GM12878 (cell line): ENCODE data around the gene BCL2. TPM values are rescaled to one million over a fixed set of nuclear protein-coding genes. Genes with fewer than 3 reads are reported as not detected.

ENCODE experiments used
- ATAC-seq: fragments of 200-7000 bp; cut with Tn5 transposase; 3 replicates; pipeline ENCODE4 v1.9.1; 2020; ENCODE audit warnings: mild to moderate bottlenecking, moderate library complexity
- BruUV-seq: library from RNA; stranded (reverse); fragments of 400-500 nt; replicated peaks from 2 replicates; lab custom pipeline; 2021; lab: Mats Ljungman, UMichigan
- CTCF ChIA-PET: fragments of 300-600 bp; sonication (Branson Sonifier 250); formaldehyde crosslinking; extraction: SDS; loops from one replicate; lab custom pipeline; 2021; ENCODE audit warnings: inconsistent platforms; lab: Yijun Ruan, JAX
- POLR2A ChIA-PET: fragments of 350-600 bp; formaldehyde crosslinking; extraction: SDS; loops from one replicate; lab custom pipeline; 2021; ENCODE audit warnings: inconsistent platforms; lab: Charles Lee
- RAD21 ChIA-PET: fragments of 300-600 bp; sonication (Branson Sonifier 250); formaldehyde crosslinking; loops from one replicate; lab custom pipeline; 2023; ENCODE audit warnings: antibody characterized with exemption; ENCODE audit not compliant: unreplicated experiment; lab: Charles Lee
- SMC1A ChIA-PET: fragments of 300-600 bp; sonication (Branson Sonifier 250); formaldehyde crosslinking; loops from one replicate; lab custom pipeline; 2023; ENCODE audit not compliant: unreplicated experiment, uncharacterized antibody; lab: Charles Lee
- DNase-seq: peaks from one replicate; pipeline ENCODE4 v3.0.0-alpha.2; 2011; ENCODE audit warnings: low read depth, low spot score
- FAIRE-seq: peaks from 3 replicates; lab custom pipeline; 2011; peaks lifted over from hg19 to GRCh38; lab: Jason Lieb, UNC
- H2AFZ ChIP-seq: 2 replicates; pipeline ENCODE4 v1.6.0; 2011; ENCODE audit warnings: low read depth, low read length, control low read depth; ENCODE audit not compliant: control insufficient read depth
- H3K27ac ChIP-seq: 2 replicates; pipeline ENCODE4 v1.5.1; 2011; ENCODE audit warnings: control low read depth; ENCODE audit not compliant: control insufficient read depth, insufficient read depth
- H3K27me3 ChIP-seq, 2 experiments: replicated peaks in 1 of 2; 2 replicates each; pipeline versions ENCODE4 v1.6.0 to v1.6.1; 2011; ENCODE audit warnings: low read length in 1 of 2; ENCODE audit not compliant: control insufficient read depth in 2 of 2, insufficient read depth in 2 of 2
- H3K36me3 ChIP-seq, 2 experiments: 2 replicates each; pipeline ENCODE4 v1.5.1; 2011; ENCODE audit warnings: low read length in 1 of 2; ENCODE audit not compliant: control insufficient read depth in 2 of 2, insufficient read depth in 2 of 2
- H3K4me1 ChIP-seq: 2 replicates; pipeline ENCODE4 v1.6.1; 2011; ENCODE audit warnings: mild to moderate bottlenecking, low read length, moderate library complexity, mixed read lengths; ENCODE audit not compliant: control insufficient read depth, insufficient read depth
- H3K4me2 ChIP-seq: 2 replicates; pipeline ENCODE4 v1.6.0; 2011; ENCODE audit warnings: control low read depth; ENCODE audit not compliant: control insufficient read depth, insufficient read depth
- H3K4me3 ChIP-seq: fragments of 200-600 bp; sonication (generic); 2 replicates; pipeline ENCODE4 v1.5.1; 2016
- H3K79me2 ChIP-seq: 2 replicates; pipeline ENCODE4 v1.6.0; 2011; ENCODE audit warnings: low read length; ENCODE audit not compliant: control insufficient read depth, insufficient read depth
- H3K9ac ChIP-seq: 2 replicates; pipeline ENCODE4 v1.8.0; 2011; ENCODE audit warnings: low read length, control low read depth, mixed read lengths; ENCODE audit not compliant: control insufficient read depth, insufficient read depth
- H3K9me3 ChIP-seq: replicated peaks from 3 replicates; pipeline ENCODE4 v1.5.1; 2011; ENCODE audit warnings: mild to moderate bottlenecking, low read length; ENCODE audit not compliant: control insufficient read depth, insufficient read depth
- H4K20me1 ChIP-seq: 2 replicates; pipeline ENCODE4 v1.6.0; 2011; ENCODE audit not compliant: control insufficient read depth, insufficient read depth
- BHLHE40 ChIP-seq, 2 experiments: fragments of 450-650 bp in 1 of 2; IDR thresholded peaks; 2 replicates each; pipeline ENCODE4 v1.6.1; 2011 to 2017; ENCODE audit warnings: low read depth in 2 of 2, borderline replicate concordance in 1 of 2, improper control_type of control experiment in 1 of 2, low read length in 1 of 2, mild to moderate bottlenecking in 1 of 2
- CHD1 ChIP-seq: IDR thresholded peaks from 2 replicates; pipeline ENCODE4 v1.6.1; 2012; ENCODE audit warnings: low read depth, low read length, improper control_type of control experiment
- MEF2A ChIP-seq: IDR thresholded peaks from 2 replicates; pipeline ENCODE4 v1.6.1; 2011; ENCODE audit warnings: low read depth, mild to moderate bottlenecking, low read length, moderate library complexity; ENCODE audit not compliant: insufficient read depth
- POLR2AphosphoS2 ChIP-seq: IDR thresholded peaks from 2 replicates; pipeline ENCODE4 v1.6.1; 2011; ENCODE audit warnings: low read depth, mild to moderate bottlenecking, low read length, improper control_type of control experiment, moderate library complexity
- SIX5 ChIP-seq: IDR thresholded peaks from 2 replicates; pipeline ENCODE4 v1.6.1; 2011; ENCODE audit warnings: mild to moderate bottlenecking, low read depth, low read length, moderate library complexity; ENCODE audit not compliant: severe bottlenecking
- SRF ChIP-seq, 2 experiments: IDR thresholded peaks; 2 replicates each; pipeline ENCODE4 v1.6.1; 2011; ENCODE audit warnings: low read depth in 2 of 2, low read length in 2 of 2, mild to moderate bottlenecking in 1 of 2, moderate library complexity in 1 of 2
- SUZ12 ChIP-seq: fragments of 200-600 bp; sonication (generic); IDR thresholded peaks from one replicate; pipeline ENCODE4 v1.6.1; 2018; ENCODE audit warnings: antibody characterized with exemption, mild to moderate bottlenecking; ENCODE audit not compliant: unreplicated experiment
- ZNF622 ChIP-seq: fragments of 450-650 bp; IDR thresholded peaks from 2 replicates; pipeline ENCODE4 v1.6.1; 2017; ENCODE audit warnings: mild to moderate bottlenecking, inconsistent platforms
- WGBS: methylation state at CpG from one replicate; pipeline ENCODE4 v1.1.6; 2016; ENCODE audit warnings: low lambda C conversion rate; ENCODE audit not compliant: insufficient replicate concordance, insufficient coverage; ENCODE audit errors: missing lambda C conversion rate; 5-methylcytosine and 5-hydroxymethylcytosine counted together
- in situ Hi-C: fragments of 300-500 bp; cut with MboI; formaldehyde crosslinking; loops from 9 replicates; pipeline ENCODE4 v1.14.3; 2018; ENCODE audit warnings: mixed read lengths
- intact Hi-C: fragments of 100-400 bp; cut with micrococcal nuclease; formaldehyde crosslinking; loops from one replicate; pipeline ENCODE4 v1.14.2; 2022; ENCODE audit not compliant: unreplicated experiment
- polyA plus RNA-seq, 11 experiments: library from polyadenylated mRNA; depleted of rRNA in 4 of 11; unstranded in 6 of 11; stranded (reverse) in 5 of 11; fragments of >200 nt; fragmentation: Nextera tagmentation in 4 of 11; fragmentation: Illumina TruSeq in 1 of 11; extraction: Ambion mirVana in 4 of 11; extraction: Trizol in 1 of 11; gene quantifications; 1 replicate in 1 of 11; 2 replicates in 10 of 11; pipeline versions ENCODE4 v1.2.1 to v1.2.3, GENCODE V29; 2011 to 2016; ENCODE audit warnings: inconsistent platforms in 2 of 11, missing spikeins in 2 of 11, low read depth in 1 of 11
- total RNA-seq, 4 experiments: library from RNA; depleted of rRNA in 3 of 4; stranded (reverse); fragments of >200 nt in 3 of 4; fragmentation: Illumina TruSeq in 1 of 4; extraction: Trizol in 1 of 4; gene quantifications; 2 replicates each; pipeline versions ENCODE4 v1.2.1 to v1.2.3, GENCODE V29; 2013 to 2021
- TF ChIP-seq, protein P1 (sequence below): fragments of 450-650 bp; IDR thresholded peaks from 2 replicates; pipeline ENCODE4 v1.6.1; 2017; ENCODE audit warnings: borderline replicate concordance
- TF ChIP-seq, protein P2 (sequence below): fragments of 450-650 bp; IDR thresholded peaks from 2 replicates; pipeline ENCODE4 v1.6.1; 2018; ENCODE audit warnings: borderline replicate concordance, mild to moderate bottlenecking; ENCODE audit not compliant: partially characterized antibody
- TF ChIP-seq, protein P3 (sequence below): IDR thresholded peaks from 2 replicates; pipeline ENCODE4 v1.6.1; 2012; ENCODE audit warnings: low read depth, low read length, improper control_type of control experiment
- TF ChIP-seq, protein P4 (sequence below): fragments of 450-650 bp; IDR thresholded peaks from 2 replicates; pipeline ENCODE4 v1.6.1; 2017; ENCODE audit warnings: mild to moderate bottlenecking, low read depth, inconsistent platforms; ENCODE audit not compliant: poor library complexity, severe bottlenecking

BCL2 gene
- total and polyA plus RNA-seq, 10 of the 15 experiments (the other 5 are each of a cell fraction or from before 2014, with no cell fraction given): 4.1 to 47.8 (median 19.3) TPM

DNA sequence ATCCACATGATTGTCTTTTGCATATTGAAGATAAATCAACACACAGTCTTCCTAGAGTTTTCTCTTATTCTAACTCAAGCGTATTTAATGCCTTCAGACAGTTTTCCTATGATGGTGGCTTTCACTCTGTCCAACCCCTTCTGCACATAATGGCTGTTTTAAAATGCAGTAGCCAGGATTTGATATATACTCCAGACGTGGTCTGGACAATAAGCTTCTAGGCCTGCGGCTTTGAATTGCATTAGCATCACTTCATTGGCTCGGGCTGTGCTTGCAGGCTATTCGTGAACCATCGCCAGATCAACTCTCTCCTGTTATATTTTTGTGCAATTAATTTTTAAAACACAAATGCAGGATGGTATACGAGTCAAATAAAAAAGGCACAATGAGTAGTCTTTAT is 235.3 kb downstream of the BCL2 start (continued):
- TF ChIP-seq CHD1: no peak
- TF ChIP-seq, protein P1, sequence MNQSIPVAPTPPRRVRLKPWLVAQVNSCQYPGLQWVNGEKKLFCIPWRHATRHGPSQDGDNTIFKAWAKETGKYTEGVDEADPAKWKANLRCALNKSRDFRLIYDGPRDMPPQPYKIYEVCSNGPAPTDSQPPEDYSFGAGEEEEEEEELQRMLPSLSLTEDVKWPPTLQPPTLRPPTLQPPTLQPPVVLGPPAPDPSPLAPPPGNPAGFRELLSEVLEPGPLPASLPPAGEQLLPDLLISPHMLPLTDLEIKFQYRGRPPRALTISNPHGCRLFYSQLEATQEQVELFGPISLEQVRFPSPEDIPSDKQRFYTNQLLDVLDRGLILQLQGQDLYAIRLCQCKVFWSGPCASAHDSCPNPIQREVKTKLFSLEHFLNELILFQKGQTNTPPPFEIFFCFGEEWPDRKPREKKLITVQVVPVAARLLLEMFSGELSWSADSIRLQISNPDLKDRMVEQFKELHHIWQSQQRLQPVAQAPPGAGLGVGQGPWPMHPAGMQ: no peak
- TF ChIP-seq, protein P2, sequence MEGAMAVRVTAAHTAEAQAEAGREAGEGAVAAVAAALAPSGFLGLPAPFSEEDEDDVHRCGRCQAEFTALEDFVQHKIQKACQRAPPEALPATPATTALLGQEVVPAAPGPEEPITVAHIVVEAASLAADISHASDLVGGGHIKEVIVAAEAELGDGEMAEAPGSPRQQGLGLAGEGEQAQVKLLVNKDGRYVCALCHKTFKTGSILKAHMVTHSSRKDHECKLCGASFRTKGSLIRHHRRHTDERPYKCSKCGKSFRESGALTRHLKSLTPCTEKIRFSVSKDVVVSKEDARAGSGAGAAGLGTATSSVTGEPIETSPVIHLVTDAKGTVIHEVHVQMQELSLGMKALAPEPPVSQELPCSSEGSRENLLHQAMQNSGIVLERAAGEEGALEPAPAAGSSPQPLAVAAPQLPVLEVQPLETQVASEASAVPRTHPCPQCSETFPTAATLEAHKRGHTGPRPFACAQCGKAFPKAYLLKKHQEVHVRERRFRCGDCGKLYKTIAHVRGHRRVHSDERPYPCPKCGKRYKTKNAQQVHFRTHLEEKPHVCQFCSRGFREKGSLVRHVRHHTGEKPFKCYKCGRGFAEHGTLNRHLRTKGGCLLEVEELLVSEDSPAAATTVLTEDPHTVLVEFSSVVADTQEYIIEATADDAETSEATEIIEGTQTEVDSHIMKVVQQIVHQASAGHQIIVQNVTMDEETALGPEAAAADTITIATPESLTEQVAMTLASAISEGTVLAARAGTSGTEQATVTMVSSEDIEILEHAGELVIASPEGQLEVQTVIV: no peak
- TF ChIP-seq, protein P3, sequence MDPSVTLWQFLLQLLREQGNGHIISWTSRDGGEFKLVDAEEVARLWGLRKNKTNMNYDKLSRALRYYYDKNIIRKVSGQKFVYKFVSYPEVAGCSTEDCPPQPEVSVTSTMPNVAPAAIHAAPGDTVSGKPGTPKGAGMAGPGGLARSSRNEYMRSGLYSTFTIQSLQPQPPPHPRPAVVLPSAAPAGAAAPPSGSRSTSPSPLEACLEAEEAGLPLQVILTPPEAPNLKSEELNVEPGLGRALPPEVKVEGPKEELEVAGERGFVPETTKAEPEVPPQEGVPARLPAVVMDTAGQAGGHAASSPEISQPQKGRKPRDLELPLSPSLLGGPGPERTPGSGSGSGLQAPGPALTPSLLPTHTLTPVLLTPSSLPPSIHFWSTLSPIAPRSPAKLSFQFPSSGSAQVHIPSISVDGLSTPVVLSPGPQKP: no peak

DNA sequence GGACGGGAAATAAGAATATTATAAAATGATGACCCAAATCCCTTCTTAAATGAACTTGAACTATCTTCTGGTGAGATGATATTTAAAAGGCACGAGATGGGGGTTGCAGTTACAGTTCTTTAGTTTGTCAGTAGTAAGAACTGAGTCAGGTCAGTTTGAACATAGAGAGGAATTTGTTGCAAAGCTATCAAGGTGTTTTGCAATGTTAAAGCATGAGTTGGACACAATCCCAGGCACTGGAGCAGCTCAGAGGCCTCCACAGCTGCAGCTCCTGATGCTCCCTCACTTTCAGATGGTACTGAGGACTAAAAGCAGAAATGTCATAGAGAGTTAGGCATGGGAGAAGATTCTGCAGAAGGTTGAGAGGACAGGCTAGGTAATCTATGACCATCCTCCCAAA is 236.0 kb downstream of the BCL2 start:
- no peaks in the 10 kb centered on the region for H3K27me3 ChIP-seq
- H3K36me3 ChIP-seq: no peaks in the 10 kb centered on the region
- H4K20me1 ChIP-seq: no peaks in the 10 kb centered on the region
- no peak for DNase-seq
- no peak for ATAC-seq
- no peaks in the 10 kb centered on the region for H3K79me2 ChIP-seq
- H3K4me1 ChIP-seq: peaks cover 8% of the 10 kb centered on the region
- 47% methylated on average over 2 of the region's 2 CpGs for WGBS
- SMC1A ChIA-PET: no interaction called here
- peaks cover 20% of the 10 kb centered on the region for H3K9me3 ChIP-seq
- RAD21 ChIA-PET: no interaction called here
- H3K9ac ChIP-seq: no peak overlapping the region
- H2AFZ ChIP-seq: no peak overlapping the region
- H3K4me2 ChIP-seq: no peak overlapping the region
- POLR2A ChIA-PET: interaction anchor here (1.5 kb wide), 1 partner anchor 53 kb away, joined by 4 read pairs; no protein-coding TSS in a partner anchor
- in situ Hi-C loops (no loop called here), intact Hi-C loops (no loop called here)
- CTCF ChIA-PET: interaction anchor here (1.1 kb wide), 1 partner anchor 10 kb away, joined by 3 read pairs; no protein-coding TSS in a partner anchor
- no peak for FAIRE-seq
- no TSS peak for BruUV-seq
- no peak overlapping the region for H3K27ac ChIP-seq
- no peak overlapping the region for H3K4me3 ChIP-seq
- TF ChIP-seq ZNF622: no peak
- TF ChIP-seq, protein P4, sequence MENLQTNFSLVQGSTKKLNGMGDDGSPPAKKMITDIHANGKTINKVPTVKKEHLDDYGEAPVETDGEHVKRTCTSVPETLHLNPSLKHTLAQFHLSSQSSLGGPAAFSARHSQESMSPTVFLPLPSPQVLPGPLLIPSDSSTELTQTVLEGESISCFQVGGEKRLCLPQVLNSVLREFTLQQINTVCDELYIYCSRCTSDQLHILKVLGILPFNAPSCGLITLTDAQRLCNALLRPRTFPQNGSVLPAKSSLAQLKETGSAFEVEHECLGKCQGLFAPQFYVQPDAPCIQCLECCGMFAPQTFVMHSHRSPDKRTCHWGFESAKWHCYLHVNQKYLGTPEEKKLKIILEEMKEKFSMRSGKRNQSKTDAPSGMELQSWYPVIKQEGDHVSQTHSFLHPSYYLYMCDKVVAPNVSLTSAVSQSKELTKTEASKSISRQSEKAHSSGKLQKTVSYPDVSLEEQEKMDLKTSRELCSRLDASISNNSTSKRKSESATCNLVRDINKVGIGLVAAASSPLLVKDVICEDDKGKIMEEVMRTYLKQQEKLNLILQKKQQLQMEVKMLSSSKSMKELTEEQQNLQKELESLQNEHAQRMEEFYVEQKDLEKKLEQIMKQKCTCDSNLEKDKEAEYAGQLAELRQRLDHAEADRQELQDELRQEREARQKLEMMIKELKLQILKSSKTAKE: no peak
- TF ChIP-seq MEF2A: no peak
- no peak for TF ChIP-seq SUZ12
- no peak for TF ChIP-seq POLR2AphosphoS2
- no peak for TF ChIP-seq BHLHE40 (IDR thresholded peaks at IDR 0.05; ENCODE audit: borderline replicate concordance in 1 of 2, low read depth in 2 of 2, low read length in 1 of 2)
- no peak for TF ChIP-seq SRF (IDR thresholded peaks at IDR 0.05; ENCODE audit: low read depth in 2 of 2, low read length in 2 of 2)
- TF ChIP-seq SIX5: no peak
